ENCODE data around the gene RPL27.
A peak's percentile ranks its signal among the peaks of the same experiment; 100 is the strongest.
"Not testable (repeated sequence)": the region's sequence is repeated elsewhere in the genome, so short reads cannot be mapped to it uniquely, and the experiment has no call there.

RPL27 gene

DNA sequence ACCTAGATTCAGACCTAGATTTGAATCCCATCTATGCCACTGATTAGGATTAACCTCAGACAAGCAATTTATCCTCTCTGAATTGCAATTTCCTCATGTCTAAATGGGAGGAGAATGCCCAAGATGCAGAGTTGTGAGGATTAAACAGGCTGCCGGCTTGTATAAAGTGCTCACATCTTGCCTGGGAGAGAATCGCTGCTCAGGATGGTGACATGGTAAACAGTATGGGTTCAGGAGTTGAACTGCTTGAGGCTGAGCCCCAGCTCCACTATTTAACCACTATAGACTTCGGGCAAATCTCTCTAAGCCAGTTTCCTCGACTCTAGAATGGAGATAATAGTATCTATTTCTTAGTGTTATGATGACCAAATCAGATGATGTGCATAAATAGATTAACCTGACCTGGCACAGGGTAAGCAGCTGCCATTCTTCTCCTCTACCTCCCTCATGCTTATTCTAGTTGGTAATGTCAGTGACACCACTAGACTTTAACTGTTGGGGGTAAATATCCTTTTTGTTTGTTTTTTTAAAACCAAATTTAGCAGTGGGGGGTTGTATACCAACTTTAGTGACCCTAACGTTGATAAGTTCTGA lies 732 bp upstream of the RPL27 start:
- DNase-seq = no peak

DNA sequence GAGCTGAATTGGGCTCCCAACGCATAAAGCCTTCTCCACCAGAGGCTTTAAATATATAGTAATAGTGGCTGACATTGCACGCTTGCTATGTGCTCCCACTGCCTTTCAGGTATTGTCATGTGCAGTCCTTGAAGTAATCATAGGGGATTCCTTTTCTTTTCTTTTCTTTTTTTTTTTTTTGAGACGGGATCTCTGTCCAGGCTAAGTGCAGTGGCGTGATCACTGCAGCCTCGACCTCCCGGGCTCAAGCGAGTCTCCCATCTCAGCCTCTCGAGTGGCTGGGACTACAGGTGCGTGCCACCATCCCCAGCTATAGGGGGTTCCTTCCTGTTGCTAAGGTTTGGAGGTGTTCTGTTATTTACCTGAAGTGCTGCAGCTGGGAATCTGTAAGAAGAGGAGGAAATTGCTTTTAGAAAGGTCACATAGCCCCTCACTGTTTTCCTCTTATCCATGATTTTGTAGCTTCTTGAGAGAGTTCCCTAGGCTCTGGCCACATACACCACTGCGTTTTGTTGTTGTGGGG lies 845 bp downstream of the RPL27 start:
- DNase-seq = no peak

DNA sequence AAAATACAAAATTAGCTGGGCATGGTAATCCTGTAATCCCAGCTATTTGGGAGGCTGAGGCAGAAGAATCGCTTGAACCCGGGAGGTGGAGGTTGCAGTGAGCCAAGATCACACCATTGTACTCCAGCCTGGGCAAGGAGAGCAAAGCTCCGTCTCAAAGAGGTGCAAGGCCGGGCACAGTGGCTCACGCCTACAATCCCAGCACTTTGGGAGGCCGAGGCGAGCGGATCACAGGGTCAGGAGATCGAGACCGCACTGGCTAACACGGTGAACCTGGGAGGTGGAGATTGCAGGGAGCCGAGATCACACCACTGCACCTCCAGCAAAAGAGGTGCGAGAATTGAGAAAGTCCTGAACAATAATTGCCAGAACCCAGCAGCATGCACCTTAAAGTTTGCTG lies 2.7 kb downstream of the RPL27 start:
- not testable (repeated sequence) for DNase-seq

DNA sequence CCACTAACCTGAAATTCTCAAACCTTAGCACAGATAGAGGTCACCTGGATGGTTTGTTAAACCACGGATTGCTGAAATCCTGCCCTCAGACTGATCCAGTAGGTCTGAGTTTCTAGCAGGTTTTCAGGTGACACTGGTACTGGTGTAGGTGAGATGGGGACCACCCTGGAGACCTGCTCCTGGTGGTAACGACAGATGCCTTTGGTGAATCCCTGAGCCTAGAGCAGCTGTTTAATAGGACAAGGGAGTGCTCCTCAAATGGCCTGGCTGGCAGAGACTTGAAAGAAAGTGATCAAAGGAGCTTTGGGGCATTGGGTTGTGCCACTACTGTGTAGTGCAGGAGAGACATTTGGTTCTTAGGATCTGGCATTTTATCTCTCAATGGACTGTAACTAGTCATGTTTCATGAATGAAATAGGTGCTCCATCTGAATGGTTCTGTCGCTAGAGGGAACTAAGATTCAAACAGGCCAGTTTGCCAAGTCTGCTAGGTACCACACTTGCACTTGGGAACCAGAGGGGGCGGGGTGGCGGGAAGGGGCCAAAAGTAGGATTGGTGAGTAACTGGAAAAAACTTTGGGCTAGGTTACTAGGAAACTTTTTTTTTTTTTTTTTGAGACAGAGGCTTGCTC lies 5.4 kb downstream of the RPL27 start:
- no peak for DNase-seq

DNA sequence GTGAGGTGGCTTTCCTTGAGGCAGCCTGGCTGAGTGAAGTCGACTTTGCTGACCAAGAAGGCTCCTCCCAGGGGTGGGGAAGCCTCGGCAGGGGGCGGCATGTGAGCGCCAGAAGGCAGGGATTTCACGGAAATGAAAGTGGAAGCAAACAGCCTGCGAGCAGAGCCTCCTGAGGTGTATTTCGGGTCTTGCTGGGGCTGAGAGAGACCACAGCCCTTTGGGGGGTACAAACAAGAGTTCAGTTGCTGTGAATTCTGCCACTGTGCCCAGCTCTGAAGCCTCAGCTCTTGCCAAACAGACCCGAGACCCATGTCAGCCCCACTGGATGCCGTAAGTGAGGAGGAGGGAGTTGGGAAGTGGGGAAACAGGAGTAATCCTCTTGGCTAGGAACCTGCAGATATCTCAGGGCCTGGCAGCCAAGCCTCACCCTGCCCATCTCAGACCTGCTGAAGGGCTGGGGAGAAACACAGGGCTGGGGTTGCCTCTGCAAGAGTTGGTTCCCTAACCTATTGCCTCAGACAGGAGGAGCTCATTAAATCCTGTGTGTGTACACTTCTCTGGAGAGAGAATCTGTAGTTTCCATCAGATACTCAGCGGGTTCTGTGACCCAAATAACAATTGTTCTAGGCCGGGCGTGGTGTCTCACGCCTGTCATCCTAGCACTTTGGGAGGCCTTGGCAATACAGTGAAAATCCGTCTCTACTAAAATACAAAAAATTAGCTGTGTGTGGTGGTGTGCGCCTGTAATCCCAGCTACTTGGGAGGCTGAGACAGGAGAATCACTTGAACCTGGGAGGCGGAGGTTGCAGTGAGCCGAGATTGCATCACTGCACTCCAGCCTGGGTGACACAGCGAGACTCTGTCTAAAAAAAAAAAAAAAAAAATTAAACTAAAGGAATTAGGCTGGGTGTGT lies 8.7 kb downstream of the RPL27 start, which contains the start of gene IFI35:
Gene IFI35, plus strand, starts transcription at position 146 of the 913 bp plus-strand sequence. Its CDS starts 164 bp downstream, at position 310.
- peak; percentile 58 for DNase-seq

DNA sequence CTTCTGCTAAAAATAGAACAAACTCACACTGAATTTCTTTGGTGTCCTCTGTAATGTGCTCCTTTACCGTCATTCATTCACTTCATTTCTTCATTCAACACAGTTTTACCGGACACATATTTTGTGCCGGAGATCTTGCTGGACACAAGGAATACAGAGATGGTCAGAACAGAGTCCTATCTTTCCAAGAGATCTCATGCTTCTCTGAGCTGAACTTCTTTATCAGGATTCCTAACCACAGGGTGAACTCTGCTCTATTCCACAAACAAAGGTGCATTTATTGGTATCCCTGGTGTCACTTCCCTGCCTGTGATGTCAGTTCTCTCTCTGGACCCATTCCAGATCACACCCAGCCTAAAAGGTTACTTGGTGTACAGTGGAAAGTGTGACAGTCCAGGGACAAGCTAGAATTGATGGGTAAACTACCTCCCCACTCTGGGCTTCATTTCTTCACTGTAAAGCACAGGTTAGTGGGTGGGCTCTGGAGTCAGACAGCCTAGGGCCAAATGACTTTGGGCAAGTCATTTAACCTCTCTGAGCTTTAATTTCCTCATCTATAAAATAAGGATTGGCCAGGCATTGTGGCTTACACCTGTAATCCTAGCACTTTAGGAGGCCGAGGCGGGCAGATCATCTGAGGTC lies 12.6 kb downstream of the RPL27 start:
- no peak for DNase-seq

DNA sequence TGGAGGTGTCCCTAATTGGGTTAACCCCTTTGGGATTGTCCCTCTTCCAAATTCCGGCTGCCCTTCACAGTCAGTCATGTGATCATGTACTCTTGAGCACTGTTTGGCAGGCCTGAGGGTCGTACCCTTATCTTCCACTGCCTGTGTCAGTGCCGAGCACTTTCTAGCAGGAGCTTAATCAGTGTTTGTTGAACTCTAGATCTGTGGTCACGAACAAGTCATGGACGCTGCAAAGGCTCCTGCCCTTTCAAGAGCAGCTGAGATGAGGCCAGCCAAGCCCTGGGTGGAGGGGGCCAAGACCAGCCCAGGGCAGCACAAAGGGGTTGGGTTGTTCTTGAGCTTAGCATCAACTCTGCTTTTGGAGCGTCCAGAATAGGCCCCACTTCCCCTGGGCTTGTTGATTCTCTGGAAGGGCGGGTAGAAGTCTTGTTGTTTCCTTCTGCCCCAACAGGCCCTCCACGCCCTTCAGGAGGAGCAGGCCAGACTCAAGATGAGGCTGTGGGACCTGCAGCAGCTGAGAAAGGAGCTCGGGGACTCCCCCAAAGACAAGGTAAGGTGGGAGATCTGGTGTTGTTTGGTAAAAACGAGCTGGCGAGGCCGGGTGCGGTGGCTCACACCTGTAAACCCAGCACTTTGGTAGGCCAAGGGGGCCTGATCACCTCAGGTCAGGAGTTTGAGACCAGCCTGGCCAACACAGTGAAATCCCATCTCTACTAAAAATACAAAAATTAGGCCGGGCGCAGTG lies 13.7 kb downstream of the RPL27 start:
- no peak for DNase-seq

DNA sequence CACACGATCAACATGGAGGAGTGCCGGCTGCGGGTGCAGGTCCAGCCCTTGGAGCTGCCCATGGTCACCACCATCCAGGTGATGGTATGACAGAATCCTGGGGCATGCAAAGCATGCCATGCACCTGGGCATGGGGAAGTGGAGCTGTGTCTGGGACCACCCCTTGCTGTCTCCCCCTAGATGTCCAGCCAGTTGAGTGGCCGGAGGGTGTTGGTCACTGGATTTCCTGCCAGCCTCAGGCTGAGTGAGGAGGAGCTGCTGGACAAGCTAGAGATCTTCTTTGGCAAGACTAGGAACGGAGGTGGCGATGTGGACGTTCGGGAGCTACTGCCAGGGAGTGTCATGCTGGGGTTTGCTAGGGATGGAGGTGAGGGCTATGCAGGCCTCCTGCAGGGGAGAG lies 15.1 kb downstream of the RPL27 start:
- DNase-seq = no peak

DNA sequence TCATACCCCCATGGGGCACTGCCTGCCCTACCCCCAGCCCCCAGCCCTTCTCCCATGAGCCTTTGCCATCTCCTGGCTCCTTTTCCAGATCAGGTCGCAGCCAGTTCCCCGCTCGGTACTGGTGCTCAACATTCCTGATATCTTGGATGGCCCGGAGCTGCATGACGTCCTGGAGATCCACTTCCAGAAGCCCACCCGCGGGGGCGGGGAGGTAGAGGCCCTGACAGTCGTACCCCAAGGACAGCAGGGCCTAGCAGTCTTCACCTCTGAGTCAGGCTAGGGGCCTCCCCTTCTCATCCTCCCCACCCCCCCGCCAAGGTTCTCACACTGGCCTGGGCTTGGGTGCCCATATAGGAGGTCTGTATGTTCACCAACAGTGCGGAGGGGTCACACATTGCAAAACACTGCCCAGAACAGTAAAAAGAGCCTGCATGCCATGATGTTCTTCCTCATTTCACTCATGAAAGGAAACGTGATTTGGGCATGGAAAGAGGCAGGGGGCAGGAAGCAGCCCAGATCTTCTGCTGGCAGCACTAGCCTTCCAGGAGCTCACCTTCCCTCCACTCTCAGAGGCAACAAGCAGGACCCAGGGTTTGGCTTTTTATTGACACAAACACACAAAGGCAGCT lies 15.9 kb downstream of the RPL27 start:
- DNase-seq = no peak

DNA sequence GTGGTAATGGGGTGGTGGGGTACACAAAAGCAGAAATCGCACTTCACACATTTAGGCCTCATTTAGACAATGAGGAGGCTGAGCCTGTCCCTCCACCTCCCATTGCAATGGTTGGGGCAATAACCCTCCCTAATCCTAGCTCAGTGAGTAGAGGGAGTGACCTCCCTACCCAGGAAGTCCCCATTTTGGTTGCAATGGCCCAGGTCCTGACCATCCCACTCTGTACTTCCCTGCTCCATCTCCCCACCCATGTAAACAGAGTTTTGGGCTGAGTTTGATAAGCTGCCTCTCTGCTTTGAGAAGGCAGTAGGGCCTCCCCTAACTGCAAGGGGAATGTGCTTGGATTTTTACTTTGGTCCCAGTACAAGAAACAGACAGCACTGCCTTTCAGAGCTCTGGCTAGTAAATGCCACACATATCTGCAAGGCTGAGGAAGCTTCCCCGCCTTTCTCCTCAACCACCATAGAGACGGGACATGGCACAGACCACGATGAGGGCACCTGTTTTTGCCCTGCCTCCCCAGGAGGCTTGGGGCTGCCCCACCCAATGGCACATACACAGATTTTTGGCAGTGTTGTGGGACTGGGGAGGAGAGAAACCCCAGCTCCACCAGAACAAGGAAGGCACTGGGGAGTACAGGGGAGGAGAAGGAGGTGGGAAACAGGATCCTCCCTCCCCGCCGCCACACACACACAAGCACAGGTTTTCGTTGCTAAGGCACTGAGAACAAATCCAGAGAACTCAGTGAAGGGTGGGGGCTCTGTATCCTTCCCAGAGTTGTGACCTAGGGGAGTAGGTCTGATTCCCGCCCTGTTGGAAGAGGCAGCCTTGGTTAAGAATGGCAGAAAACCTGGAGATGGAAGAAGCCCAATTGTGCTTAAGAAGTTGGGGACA lies 16.7 kb downstream of the RPL27 start:
- DNase-seq = no peak

DNA sequence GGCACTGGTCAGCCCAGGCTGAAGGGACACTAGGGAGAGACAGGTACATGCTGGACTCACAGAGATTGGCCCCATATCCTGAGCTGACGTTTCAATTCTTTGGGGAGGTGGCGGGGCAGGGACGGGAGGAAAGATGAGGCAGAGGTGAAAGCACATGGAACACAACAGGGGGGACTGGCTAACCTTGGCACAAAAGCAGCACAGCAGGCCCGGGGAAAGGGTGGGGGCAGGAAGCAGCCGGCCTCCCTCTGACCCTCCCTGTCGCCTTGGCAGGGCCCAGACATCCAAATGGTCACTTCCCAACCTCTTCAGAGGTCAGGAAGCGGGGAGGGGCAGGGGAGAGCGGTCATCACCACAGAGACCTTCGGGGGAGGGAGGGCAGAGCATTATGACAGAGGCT lies 17.4 kb downstream of the RPL27 start:
- no peak for DNase-seq

DNA sequence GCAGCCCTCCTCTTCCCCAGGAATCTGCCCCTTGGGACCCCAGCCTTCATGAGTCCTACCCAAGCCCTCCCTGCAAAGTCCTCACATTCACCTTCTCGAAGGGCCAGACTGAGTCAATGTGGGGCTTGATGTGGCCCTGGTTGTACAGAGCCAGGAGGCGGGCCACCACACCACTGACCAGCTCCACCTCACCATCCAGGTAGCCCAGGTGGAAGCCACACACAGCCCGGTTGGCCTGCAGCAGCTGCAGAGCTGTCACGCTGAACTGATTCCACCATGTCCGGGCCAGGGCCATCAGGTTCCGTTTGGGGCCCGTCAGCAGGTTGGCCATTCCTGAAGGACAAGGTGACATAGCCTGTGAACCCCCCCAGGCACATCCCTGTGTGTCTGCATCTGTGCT lies 18.0 kb downstream of the RPL27 start:
- DNase-seq = no peak

DNA sequence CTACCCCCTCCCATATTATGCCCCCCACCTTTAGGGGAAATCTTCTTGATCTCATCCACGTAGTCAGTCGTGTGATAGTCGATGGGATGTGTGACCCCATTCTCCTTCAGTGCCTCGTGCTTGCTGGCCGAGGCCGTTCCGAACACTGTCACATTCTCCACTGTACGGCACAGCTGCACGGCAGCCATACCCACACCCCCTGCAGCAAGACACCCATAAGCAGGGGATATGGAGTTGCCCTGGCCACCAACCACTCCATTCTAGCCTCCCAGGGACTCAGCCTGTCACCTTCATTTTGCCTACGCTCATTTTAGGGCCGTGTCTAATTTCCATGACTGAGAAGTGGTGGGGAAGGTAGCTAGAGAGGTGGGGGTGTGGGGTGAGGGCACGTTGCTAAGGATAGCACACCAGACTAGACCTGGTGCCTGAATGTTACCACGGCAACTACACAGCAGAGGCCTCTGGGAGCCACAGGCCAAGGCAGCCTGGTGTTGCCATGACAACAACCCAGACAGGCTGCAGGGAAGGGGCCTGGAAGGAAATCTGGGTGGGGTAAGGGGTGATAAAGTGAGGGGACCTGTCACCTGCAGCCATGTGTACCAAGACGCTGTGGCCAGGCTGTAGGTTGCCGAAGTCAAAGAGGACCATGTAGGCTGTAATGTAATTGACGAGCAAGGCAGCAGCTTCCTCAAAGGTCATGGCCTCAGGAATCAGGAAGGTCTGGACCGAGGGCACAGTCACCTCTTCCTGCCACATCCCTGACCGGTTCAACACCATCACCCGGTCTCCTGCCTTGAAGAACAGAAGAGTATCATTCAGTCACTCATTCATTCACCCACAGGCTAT lies 20.0 kb downstream of the RPL27 start:
- no peak for DNase-seq

DNA sequence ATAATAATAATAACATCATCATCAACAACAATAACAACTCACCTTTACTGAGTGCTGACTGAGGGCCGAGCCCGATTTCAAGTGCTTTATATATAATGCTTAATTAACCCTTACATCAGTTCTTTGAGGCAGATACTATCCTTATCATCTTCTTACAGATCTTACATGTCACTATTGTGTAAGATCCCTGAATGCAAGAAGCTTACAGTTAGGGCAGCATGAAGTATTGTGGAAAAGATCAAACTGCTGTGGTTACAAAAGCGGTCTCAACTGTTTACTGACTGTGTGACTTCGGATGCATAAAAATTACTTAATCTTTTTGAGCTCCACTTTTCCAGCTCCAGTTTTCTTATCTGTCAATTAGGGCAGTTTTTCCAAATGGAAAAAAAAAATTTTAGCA lies 20.7 kb downstream of the RPL27 start:
- no peak for DNase-seq

DNA sequence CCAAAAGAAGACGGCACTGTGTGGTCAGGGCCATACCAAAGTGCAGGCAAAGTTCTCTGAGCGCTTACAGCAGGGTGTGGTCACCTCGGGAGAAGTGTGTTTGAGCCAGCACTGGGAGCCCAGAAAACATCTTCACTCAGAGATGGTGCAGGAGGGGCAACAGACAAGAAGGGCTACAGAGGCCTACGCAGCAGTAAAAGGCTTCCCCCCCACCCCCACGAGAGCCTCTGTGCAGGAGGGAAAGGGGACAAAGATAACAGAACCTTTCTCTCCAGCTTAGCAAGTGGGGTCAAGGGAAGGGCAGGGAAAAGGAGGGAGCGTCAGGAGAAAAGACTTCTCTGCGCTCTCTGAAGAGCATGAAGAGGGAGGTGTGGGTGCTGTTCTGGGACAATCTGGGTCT lies 21.2 kb downstream of the RPL27 start:
- DNase-seq = no peak

DNA sequence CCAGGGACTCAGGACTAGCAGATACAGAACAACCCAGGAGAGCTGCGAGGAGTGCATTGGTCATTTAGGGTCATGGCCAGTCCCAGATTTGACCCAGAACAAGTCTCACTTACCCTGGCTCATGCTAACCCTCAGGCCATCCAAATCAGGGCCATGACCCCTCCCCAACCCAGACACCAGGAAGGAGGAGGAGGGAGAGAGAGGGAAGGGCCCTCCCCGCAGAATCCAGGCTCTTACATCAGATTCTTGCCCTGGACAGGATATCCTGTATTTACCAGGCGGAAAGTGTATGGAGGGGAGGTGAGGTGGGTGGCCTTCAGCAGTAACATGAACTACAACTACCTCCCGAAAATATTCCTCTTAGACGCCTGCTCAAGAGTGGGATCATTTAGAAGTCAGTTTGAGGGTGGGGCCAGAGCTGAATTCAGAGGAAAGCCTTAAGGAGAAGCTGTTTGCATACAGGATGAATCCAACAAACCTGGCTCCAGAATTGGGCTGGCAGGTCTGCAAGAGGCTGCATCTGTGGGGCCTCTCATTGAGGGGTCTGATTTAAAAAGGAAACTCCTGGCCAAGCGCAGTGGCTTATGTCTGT lies 21.9 kb downstream of the RPL27 start:
- no peak for DNase-seq

DNA sequence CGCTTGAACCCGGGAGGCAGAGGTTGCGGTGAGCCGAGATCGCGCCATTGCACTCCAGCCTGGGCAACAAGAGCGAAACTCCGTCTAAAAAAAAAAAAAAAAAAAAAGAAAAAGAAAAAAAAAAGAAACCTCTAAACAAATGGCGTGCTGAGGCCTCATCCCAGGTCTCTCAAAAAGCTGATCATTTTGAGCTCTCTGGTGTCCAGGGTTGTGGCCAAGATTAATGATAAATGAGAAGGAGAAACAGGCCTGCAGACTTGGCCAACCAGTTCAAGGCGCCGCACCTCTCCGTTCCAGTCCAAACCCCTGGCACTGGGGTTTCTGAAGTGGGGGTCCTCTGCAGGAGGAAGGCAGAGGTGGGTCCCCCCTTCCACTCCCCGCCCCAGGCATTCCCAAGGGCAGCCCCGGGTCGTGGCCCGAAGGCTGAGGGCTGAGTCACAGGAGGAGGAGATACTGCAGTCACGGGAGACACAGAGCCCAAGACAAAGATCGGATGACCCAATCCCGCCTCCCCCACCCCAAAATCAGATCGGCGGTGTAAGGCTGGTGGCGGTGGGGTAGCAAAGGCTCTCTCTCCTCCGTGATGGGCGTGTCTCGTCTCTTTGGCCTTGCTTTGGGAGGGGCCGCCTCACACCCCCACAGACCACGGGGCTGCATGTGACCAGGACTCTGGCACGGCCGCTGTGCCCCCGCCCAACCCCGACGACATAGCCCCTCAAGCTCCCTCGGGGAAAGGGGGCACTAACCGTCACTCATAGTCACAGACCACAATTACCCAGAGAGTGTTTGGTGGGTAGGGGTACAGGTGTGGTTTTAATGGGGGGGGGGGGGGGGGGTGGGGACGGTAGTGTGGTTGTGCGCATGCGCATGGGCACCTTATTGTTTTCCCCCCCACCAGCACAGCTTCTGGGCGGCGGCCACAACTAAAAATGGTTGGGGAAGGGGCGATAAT lies 22.8 kb downstream of the RPL27 start:
- DNase-seq = peak; percentile 64
